ENCODE measurements around the gene PHF21A. TPM values are rescaled to one million over a fixed set of nuclear protein-coding genes. Genes with fewer than 3 reads are reported as not detected.

Gene PHF21A
- total and polyA plus RNA-seq, 2 donors (not counting 3 experiments of a cell fraction or from before 2014, with no cell fraction given): 14.1 to 30.5 TPM

GRCh38 chr11:45884596-45885185, 236.6 kb downstream of the PHF21A start:
- intact Hi-C loops (cut with micrococcal nuclease): no loop called here
- dilution Hi-C loops (cut with MboI; ENCODE audit: extremely low pct_ligation_motif_present, low sequenced_read_pairs): no loop called here
- Histone ChIP-seq H3K79me2 (ENCODE audit: control insufficient read depth, insufficient read depth, low read length) (no peaks in the 10 kb centered on the region), H2AFZ (ENCODE audit: low read depth, low read length) (no peak overlapping the region), H3K9me1 (replicated peaks; ENCODE audit: control insufficient read depth, extremely low read depth, insufficient read depth, low read length) (no peaks in the 10 kb centered on the region), H3K27ac (ENCODE audit: insufficient read depth, low read depth, low read length) (no peak overlapping the region), H4K20me1 (replicated peaks; ENCODE audit: control insufficient read depth, extremely low read depth, insufficient read depth, low read length) (no peaks in the 10 kb centered on the region), H3K4me3 (replicated peaks in 1 of 3; ENCODE audit: insufficient read depth in 1 of 3, low read depth in 1 of 3, low read length in 3 of 3) (no peak overlapping the region), H3K27me3 (ENCODE audit: control insufficient read depth in 2 of 2, insufficient read depth in 2 of 2, low read length in 2 of 2) (peaks cover 2 to 5% of the 10 kb centered on the region in 2 experiments), H3K4me2 (ENCODE audit: insufficient read depth, low read length) (no peak overlapping the region), H3K4me1 (ENCODE audit: control insufficient read depth, extremely low read depth, insufficient read depth, low read length) (no peaks in the 10 kb centered on the region), H3K36me3 (ENCODE audit: control insufficient read depth in 2 of 2, extremely low read depth in 1 of 2, insufficient read depth in 2 of 2, low read length in 2 of 2) (no peaks in the 10 kb centered on the region), H3K9ac (replicated peaks; ENCODE audit: extremely low read depth, insufficient read depth, low read length) (no peak overlapping the region), H3K9me3 (replicated peaks; ENCODE audit: control insufficient read depth, insufficient read depth, low read length) (no peaks in the 10 kb centered on the region)
- POLR2A ChIA-PET: no interaction called here
- CTCF ChIA-PET: interaction anchor here (3.7 kb wide), 1 partner anchor 12 kb away, joined by 16 read pairs; no protein-coding TSS in a partner anchor
- TF ChIP-seq GATA2 (IDR thresholded peaks at IDR 0.05; ENCODE audit: insufficient read depth, insufficient read length, low read depth, low read length): no peak
- TF ChIP-seq FOS (IDR thresholded peaks at IDR 0.05; ENCODE audit: borderline replicate concordance, insufficient read depth, low read length): no peak
- no peak for TF ChIP-seq CTCF (IDR thresholded peaks at IDR 0.05; ENCODE audit: extremely low read depth in 1 of 2, insufficient read depth in 1 of 2, low read depth in 1 of 2, low read length in 2 of 2)
- no peak for TF ChIP-seq EZH2 (IDR thresholded peaks at IDR 0.05; ENCODE audit: borderline replicate concordance, low read depth, low read length, severe bottlenecking)
- TF ChIP-seq JUN (IDR thresholded peaks at IDR 0.05; ENCODE audit: borderline replicate concordance, insufficient read depth, insufficient read length, low read depth): no peak
- no peak for TF ChIP-seq POLR2AphosphoS5 (IDR thresholded peaks at IDR 0.05; ENCODE audit: insufficient read depth, low read depth, low read length)
- no peak for TF ChIP-seq MAX (IDR thresholded peaks at IDR 0.05; ENCODE audit: insufficient read depth, insufficient read length)
- TF ChIP-seq POLR2A (IDR thresholded peaks at IDR 0.05; ENCODE audit: low read depth, low read length): no peak
- TF ChIP-seq MYC (IDR thresholded peaks at IDR 0.05; ENCODE audit: low read depth, low read length): no peak
- BruUV-seq (replicated peaks): no TSS peak
- FAIRE-seq: no peak
- no peak for DNase-seq (ENCODE audit: low read depth, low spot score)

Other genes starting within 250 kb of the PHF21A start
- gene MAPK8IP1, start 235.8 kb downstream of the PHF21A start, total RNA-seq: 4.8 and 5.3 TPM in 2 replicates
- 4.1 and 6.8 TPM in 2 replicates for gene MAPK8IP1, start 235.8 kb downstream of the PHF21A start, polyA plus RNA-seq
- gene FREY1, start 214.2 kb downstream of the PHF21A start, total RNA-seq: 1.1 and 1.4 TPM in 2 replicates
- 0.53 and 0.84 TPM in 2 replicates for gene FREY1, start 214.2 kb downstream of the PHF21A start, polyA plus RNA-seq
- gene PEX16, start 203.6 kb downstream of the PHF21A start, total RNA-seq: 25.7 and 27.4 TPM in 2 replicates
- gene PEX16, start 203.6 kb downstream of the PHF21A start, polyA plus RNA-seq: 32.2 and 36.8 TPM in 2 replicates
- not detected in 2 replicates for gene LARGE2, start 198.8 kb downstream of the PHF21A start, total RNA-seq
- gene LARGE2, start 198.8 kb downstream of the PHF21A start, polyA plus RNA-seq: 0.06 and 0.10 TPM in 2 replicates
- 0.78 and 0.84 TPM in 2 replicates for gene CREB3L1, start 156.2 kb upstream of the PHF21A start, total RNA-seq
- gene CREB3L1, start 156.2 kb upstream of the PHF21A start, polyA plus RNA-seq: 0.22 and 0.23 TPM in 2 replicates
- gene DGKZ, start 226.0 kb upstream of the PHF21A start, total RNA-seq: 87.1 and 88.8 TPM in 2 replicates
- 127 and 170 TPM in 2 replicates for gene DGKZ, start 226.0 kb upstream of the PHF21A start, polyA plus RNA-seq

All from endothelial cell of umbilical vein (primary cell).